Skeletal muscle satellite cell (primary cell): ENCODE measurements around the gene CAMTA1.

ENCODE experiments used
- H3K27me3 ChIP-seq: 2 replicates; pipeline ENCODE4 v1.7.0; 2013; ENCODE audit warnings: low read length; ENCODE audit not compliant: control insufficient read depth, insufficient read depth
- H3K36me3 ChIP-seq: 2 replicates; pipeline ENCODE4 v1.7.0; 2013; ENCODE audit warnings: mild to moderate bottlenecking, control low read depth, low read length; ENCODE audit not compliant: insufficient read depth
- H3K4me1 ChIP-seq: 2 replicates; pipeline ENCODE4 v1.7.0; 2013; ENCODE audit warnings: low read length; ENCODE audit not compliant: control insufficient read depth, insufficient read depth
- H3K4me2 ChIP-seq: 2 replicates; pipeline ENCODE4 v1.7.0; 2013; ENCODE audit warnings: mild to moderate bottlenecking, low read length
- H3K4me3 ChIP-seq: 2 replicates; pipeline ENCODE4 v1.7.0; 2013; ENCODE audit warnings: low read length
- H3K9ac ChIP-seq: 2 replicates; pipeline ENCODE4 v1.7.0; 2013; ENCODE audit warnings: mild to moderate bottlenecking, low read depth, low read length, moderate library complexity
- H3K9me3 ChIP-seq: replicated peaks from 2 replicates; pipeline ENCODE4 v1.7.0; 2013; ENCODE audit warnings: mild to moderate bottlenecking, control low read depth, low read length

The CAMTA1 gene

DNA sequence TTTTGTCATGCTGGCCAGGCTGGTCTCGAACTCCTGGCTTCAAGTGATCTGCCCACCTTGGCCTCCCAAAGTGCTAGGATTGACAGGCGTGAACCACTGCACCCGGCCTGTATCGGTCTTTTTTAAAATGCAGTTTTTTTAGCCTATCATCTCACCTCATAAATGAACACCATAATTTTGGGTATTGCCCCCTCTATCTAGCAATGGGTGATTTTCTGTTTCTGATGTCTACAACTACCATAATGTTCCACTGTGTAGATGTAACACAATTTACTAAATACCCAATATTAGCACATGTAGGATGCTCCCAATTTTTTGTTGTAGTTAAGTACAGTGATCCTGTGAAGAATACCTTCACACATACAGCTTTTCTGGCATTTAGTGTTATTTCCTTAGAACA, 2.0 kb upstream of the CAMTA1 start:
- peak overlapping the region; percentile 93 for H3K4me2 ChIP-seq
- H3K4me3 ChIP-seq = no peak overlapping the region
- no peaks in the 10 kb centered on the region for H3K9me3 ChIP-seq
- H3K4me1 ChIP-seq = peaks cover 16% of the 10 kb centered on the region
- H3K36me3 ChIP-seq = no peaks in the 10 kb centered on the region
- H3K27me3 ChIP-seq = no peaks in the 10 kb centered on the region
- peak overlapping the region; percentile 98 for H3K9ac ChIP-seq

DNA sequence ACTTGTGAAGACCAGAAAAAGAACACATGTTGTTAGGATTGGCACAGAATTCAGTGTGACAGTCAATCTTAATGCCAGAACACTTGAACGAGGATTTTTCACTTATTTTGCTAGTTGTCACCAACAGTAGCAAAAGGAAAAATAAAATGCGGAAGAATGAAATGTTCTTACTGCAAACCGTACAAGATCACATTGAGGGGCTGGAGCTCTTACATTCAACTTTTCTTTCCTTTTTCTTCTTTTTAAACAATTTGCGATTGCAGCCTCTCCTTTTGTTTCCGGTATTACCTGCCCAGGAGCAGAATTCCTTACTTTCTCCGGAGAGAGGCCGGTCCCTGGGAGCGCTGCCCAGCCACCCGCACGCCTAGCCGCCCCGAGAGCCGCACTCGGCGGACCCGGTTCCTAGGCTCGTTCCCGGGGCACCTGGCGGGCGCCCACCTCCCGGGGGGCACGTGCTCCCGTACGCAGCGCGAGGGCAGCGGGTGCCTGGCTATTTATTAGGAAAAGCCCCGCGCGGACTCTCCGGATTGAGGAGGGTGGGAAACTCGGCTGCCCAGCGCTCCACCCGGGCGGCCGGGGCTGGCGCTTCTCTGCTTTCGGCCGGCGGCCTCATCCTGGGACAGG, 1.2 kb upstream of the CAMTA1 start:
- Histone ChIP-seq H3K4me2 (peak overlapping the region; percentile 93), H3K9me3 (no peaks in the 10 kb centered on the region), H3K9ac (peak overlapping the region; percentile 98), H3K4me1 (peaks cover 16% of the 10 kb centered on the region), H3K27me3 (no peaks in the 10 kb centered on the region), H3K4me3 (peak overlapping the region; percentile 89), H3K36me3 (no peaks in the 10 kb centered on the region)

DNA sequence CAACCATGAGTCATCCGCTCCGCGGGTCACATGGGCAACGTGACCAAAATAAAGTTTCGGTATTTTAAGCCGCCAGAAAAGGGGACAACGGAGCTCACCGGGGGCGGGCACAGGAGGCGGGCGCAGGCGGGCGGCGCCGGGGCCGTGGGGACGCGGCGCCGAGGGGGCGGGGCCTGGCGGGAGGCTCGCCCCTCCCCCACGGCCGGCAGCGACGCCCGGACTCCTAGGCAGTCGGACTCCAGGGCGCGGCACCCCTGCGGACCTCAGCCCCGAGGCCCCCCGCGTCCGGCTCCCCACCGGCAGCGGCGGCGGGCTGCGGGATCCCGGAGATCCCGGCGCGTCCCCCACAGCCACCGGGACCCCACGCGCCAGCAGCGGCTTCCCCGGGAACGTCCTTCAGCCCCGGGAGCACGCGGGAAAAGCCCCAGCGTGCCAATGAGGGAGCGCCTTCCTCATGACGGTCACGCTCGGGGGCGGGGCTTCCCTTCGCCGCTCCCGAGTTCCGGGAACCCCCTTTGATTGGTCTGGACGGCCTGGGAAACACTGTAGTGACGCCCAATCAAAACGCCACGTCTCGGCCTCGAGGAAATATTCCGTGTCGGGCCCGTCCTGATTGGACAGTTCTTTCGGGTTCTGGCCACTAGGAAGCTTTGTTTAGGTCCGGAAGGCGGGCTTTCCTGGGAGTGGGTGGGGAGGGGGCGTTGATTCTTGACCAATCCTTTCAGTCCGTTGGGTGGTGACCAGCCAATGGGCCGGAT, 515 bp upstream of the CAMTA1 start:
- peak overlapping the region; percentile 93 for H3K4me2 ChIP-seq
- H3K9ac ChIP-seq = peak overlapping the region; percentile 98
- H3K27me3 ChIP-seq = no peaks in the 10 kb centered on the region
- peak overlapping the region; percentile 89 for H3K4me3 ChIP-seq
- no peaks in the 10 kb centered on the region for H3K36me3 ChIP-seq
- H3K9me3 ChIP-seq = no peaks in the 10 kb centered on the region
- H3K4me1 ChIP-seq = peaks cover 16% of the 10 kb centered on the region

DNA sequence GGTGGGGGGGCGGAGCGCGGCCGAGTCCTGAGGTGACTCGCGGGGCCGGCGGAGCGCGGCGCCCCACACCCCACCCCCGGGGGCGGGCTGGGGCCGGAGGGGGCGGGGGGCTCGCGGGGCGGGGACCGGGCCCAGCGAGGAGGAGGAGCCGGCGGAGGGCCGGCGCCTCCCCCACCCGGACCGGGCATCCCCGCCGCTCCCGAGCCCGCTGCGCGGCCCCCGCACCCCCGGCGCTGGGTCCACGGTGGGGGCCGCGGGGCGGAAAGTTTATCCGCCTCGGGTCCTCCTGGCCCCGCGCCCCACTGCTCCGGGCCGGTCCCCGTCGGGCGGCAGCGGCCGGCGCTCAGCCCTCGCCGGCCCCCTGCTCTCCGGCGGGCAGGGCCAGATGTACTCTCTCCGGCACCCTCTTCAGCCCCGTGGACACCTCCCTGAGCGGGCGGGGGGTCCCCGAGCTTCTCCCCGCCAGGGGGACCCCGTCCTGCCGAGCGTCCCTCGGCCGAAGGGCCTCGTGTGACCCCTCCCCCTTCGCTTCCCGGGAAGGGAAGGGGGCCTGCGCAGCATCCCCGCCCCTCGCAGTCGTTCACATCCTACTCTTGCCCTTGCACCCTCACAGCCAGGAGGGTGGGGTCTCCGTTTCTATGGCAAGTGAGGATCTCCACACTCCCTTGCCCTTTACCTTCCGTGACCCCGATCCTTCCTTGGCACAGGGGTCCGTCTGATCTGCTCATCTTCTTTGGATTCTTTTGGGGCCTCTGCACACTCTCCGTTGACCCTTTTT, 663 bp downstream of the CAMTA1 start:
- H3K27me3 ChIP-seq = no peaks in the 10 kb centered on the region
- H3K4me2 ChIP-seq = peak overlapping the region; percentile 93
- peaks cover 16% of the 10 kb centered on the region for H3K4me1 ChIP-seq
- H3K9ac ChIP-seq = peak overlapping the region; percentile 90
- H3K36me3 ChIP-seq = no peaks in the 10 kb centered on the region
- H3K9me3 ChIP-seq = no peaks in the 10 kb centered on the region
- peak overlapping the region; percentile 75 for H3K4me3 ChIP-seq

DNA sequence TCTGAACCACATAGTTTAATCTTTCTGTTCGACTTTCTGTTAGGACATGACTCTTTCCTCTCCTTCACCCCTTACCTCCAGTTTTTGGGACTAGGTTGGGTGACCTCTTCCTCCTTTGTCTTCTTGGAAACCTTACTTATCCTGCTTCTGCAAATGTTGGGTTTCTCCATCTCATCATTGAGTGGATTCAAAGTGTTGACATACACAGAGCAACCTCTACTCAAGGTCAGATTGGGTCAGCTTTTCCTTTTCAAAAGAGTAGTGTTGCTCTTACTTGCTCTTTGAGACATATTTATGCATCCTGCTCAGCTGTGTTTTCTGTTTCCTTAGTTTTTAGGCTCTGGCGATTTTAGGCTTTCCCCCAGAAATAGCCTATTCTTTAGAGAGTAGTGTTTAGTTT, 3.7 kb downstream of the CAMTA1 start:
- Histone ChIP-seq H3K9ac (no peak overlapping the region), H3K36me3 (no peaks in the 10 kb centered on the region), H3K4me3 (no peak overlapping the region), H3K4me1 (peaks cover 10% of the 10 kb centered on the region), H3K9me3 (no peaks in the 10 kb centered on the region), H3K4me2 (no peak overlapping the region), H3K27me3 (no peaks in the 10 kb centered on the region)

DNA sequence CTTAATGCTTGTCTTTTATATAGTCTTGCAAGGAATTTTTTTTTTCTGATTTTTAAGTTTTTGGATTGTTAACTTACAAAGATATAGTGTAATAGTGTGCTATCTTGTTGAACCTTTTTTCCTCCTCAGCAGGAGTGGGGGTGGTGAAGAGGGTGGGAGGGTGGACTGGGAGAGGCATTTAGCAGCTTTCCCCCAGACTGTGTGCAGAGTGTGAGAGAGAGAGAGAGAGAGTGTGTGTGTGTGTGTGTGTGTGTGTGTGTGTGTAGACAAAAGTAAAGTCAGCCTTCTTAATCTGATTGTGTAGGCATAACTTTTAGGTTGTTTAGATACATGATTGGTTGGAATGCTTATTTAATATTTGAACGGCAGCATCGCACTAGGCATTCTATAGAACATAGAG, 4.9 kb downstream of the CAMTA1 start:
- no peaks in the 10 kb centered on the region for H3K9me3 ChIP-seq
- peaks cover 13% of the 10 kb centered on the region for H3K4me1 ChIP-seq
- H3K4me3 ChIP-seq = no peak overlapping the region
- H3K9ac ChIP-seq = no peak overlapping the region
- H3K4me2 ChIP-seq = no peak overlapping the region
- H3K36me3 ChIP-seq = no peaks in the 10 kb centered on the region
- no peaks in the 10 kb centered on the region for H3K27me3 ChIP-seq

DNA sequence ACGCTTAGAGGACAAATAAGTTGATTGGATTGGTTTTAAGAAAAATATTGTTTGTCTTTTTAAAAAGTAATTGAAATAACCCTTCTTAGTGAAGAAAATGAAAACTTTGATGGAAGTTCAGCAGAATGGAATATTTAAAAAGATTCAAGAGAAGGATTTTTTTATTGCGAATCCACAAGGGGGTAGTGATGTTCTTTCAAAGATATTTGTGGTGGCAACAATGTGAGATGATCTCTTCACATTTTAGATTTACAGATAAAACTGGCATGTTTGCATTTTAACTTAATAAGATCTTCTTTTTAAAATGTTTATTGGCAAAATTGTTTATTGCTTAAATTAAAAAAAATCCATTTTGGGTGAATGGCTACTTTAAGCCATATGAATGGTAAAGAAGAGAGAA, 8.9 kb downstream of the CAMTA1 start:
- Histone ChIP-seq H3K4me3 (no peak overlapping the region), H3K36me3 (no peaks in the 10 kb centered on the region), H3K9ac (no peak overlapping the region), H3K4me2 (no peak overlapping the region), H3K27me3 (no peaks in the 10 kb centered on the region), H3K4me1 (peaks cover 14% of the 10 kb centered on the region), H3K9me3 (no peaks in the 10 kb centered on the region)

DNA sequence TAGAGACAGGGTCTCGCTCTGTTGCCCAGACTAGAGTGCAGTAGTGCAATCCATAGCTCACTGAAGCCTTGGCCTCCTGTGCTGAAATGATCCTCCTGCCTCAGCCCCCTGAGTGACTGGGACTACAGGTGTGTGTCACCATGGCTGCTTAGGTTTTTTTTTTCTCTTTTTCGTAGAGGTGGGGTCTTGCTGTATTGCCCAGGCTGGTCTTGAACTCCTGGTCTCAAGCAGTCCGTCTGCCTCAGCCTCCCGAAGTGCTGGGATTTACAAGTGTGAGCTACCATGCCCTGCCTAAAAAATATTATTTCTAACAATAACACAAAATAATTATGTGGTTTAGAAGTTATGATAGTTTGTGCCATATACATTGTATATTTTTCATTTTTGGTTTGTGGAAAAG, 9.9 kb downstream of the CAMTA1 start:
- Histone ChIP-seq H3K9ac (no peak overlapping the region), H3K36me3 (no peaks in the 10 kb centered on the region), H3K4me1 (peaks cover 14% of the 10 kb centered on the region), H3K9me3 (no peaks in the 10 kb centered on the region), H3K27me3 (no peaks in the 10 kb centered on the region), H3K4me2 (no peak overlapping the region), H3K4me3 (no peak overlapping the region)

DNA sequence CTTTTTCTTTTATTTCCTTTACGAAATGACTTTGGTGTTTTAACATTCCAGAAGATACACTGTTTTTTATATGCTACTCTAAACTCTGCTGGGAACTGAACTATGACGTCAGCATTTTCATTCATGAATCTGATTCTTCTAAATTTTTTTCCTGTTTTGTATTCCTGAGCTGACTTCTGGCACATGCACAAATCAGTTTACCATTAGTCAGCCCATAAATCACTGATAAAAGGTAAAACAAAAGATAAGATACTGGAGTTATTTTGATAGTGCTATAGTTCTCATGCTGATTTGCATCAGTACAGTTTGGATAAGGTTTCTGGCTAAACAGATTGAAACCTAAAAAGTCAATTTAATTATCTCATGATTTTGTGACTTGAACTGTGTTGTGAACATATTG, 10.4 kb downstream of the CAMTA1 start:
- no peaks in the 10 kb centered on the region for H3K9me3 ChIP-seq
- no peaks in the 10 kb centered on the region for H3K36me3 ChIP-seq
- H3K4me3 ChIP-seq = no peak overlapping the region
- no peak overlapping the region for H3K4me2 ChIP-seq
- no peak overlapping the region for H3K9ac ChIP-seq
- H3K4me1 ChIP-seq = peaks cover 17% of the 10 kb centered on the region
- no peaks in the 10 kb centered on the region for H3K27me3 ChIP-seq

DNA sequence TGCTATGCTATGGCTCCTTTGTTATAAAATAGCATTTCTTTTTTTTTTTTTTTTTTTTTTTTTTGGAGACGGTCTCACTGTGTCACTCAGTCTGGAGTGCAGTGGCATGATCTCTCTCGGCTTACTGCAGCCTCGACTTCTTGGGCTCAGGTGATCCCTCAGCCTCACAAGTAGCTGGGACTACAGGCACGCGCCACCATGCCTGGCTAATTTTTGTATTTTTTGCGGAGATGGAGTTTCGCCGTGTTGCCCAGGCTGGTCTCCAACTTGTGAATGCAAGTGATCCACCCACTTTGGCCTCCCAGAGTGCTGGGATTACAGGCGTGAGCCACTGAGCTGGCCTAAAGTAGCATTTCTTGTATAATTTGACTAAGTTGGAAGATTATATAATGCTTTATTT, 10.8 kb downstream of the CAMTA1 start:
- Histone ChIP-seq H3K4me1 (peaks cover 21% of the 10 kb centered on the region), H3K36me3 (no peaks in the 10 kb centered on the region), H3K9me3 (no peaks in the 10 kb centered on the region), H3K27me3 (no peaks in the 10 kb centered on the region), H3K4me2 (no peak overlapping the region), H3K9ac (no peak overlapping the region), H3K4me3 (no peak overlapping the region)

DNA sequence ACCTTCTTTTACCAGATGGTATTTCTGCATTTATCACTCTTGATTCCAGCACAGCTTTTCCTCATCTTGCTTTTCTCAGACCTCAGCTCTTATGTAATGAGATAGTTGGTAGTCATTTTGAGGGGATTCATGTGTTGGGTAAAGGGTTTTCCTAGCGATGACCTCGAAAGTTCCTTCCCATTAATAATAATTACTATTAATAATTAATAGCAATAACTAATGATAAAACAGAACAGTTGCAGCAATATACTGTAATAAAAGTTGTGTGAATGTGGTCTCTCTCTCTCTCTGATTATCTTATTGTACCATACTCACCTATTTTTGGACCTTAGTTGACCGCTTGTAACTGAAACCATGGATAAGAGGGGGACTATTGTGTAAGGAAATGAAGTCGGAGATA, 14.2 kb downstream of the CAMTA1 start:
- no peak overlapping the region for H3K4me3 ChIP-seq
- H3K9ac ChIP-seq = no peak overlapping the region
- peaks cover 46% of the 10 kb centered on the region for H3K4me1 ChIP-seq
- H3K9me3 ChIP-seq = no peaks in the 10 kb centered on the region
- H3K27me3 ChIP-seq = no peaks in the 10 kb centered on the region
- H3K36me3 ChIP-seq = no peaks in the 10 kb centered on the region
- H3K4me2 ChIP-seq = no peak overlapping the region
